Measurements from ENCODE around the gene INHBC.
"Not testable (repeated sequence)": the region's sequence is repeated elsewhere in the genome, so short reads cannot be mapped to it uniquely, and the experiment has no call there.

The INHBC gene

GRCh38 chr12:57410534-57410933 lies 24.1 kb upstream of the INHBC start:
- Mint-ChIP-seq H3K27ac (peak overlapping the region; percentile 81), H3K36me3 (ENCODE audit: low read depth) (peaks cover 18% of the 10 kb centered on the region), H3K4me3 (no peak overlapping the region), H3K27me3 (ENCODE audit: low read depth, poor library complexity) (no peaks in the 10 kb centered on the region), H3K9me3 (no peaks in the 10 kb centered on the region), H3K4me1 (peaks cover 12% of the 10 kb centered on the region)
- TF ChIP-seq CTCF (IDR thresholded peaks at IDR 0.05) = no peak
- DNase-seq = no peak

GRCh38 chr12:57414160-57414559 lies 20.4 kb upstream of the INHBC start:
- not testable (repeated sequence) for H3K9me3 Mint-ChIP-seq; H3K27ac Mint-ChIP-seq; H3K27me3 Mint-ChIP-seq (ENCODE audit: low read depth, poor library complexity); DNase-seq; H3K4me3 Mint-ChIP-seq
- peaks cover 17% of the 10 kb centered on the region for H3K4me1 Mint-ChIP-seq
- peaks cover 16% of the 10 kb centered on the region for H3K36me3 Mint-ChIP-seq (ENCODE audit: low read depth)

- H3K27me3 Mint-ChIP-seq (ENCODE audit: low read depth, poor library complexity) = no peaks in the 10 kb centered on the region
- no peak overlapping the region for H3K27ac Mint-ChIP-seq
- H3K9me3 Mint-ChIP-seq = no peaks in the 10 kb centered on the region
- H3K4me1 Mint-ChIP-seq = peaks cover 14% of the 10 kb centered on the region
- TF ChIP-seq CTCF (IDR thresholded peaks at IDR 0.05) = no peak
- peaks cover 23% of the 10 kb centered on the region for H3K36me3 Mint-ChIP-seq (ENCODE audit: low read depth)
- no peak for DNase-seq
- H3K4me3 Mint-ChIP-seq = no peak overlapping the region
Observed at GRCh38 chr12:57415088-57415487, 19.5 kb upstream of the INHBC start.

GRCh38 chr12:57416039-57416996 lies 18.3 kb upstream of the INHBC start:
- Mint-ChIP-seq H3K27me3 (ENCODE audit: low read depth, poor library complexity) (no peaks in the 10 kb centered on the region), H3K36me3 (ENCODE audit: low read depth) (peaks cover 30% of the 10 kb centered on the region), H3K27ac (no peak overlapping the region), H3K4me3 (no peak overlapping the region), H3K4me1 (peaks cover 15% of the 10 kb centered on the region), H3K9me3 (no peaks in the 10 kb centered on the region)
- DNase-seq = no peak
- no peak for TF ChIP-seq CTCF (IDR thresholded peaks at IDR 0.05)

GRCh38 chr12:57418255-57418654 lies 16.3 kb upstream of the INHBC start:
- H3K27ac Mint-ChIP-seq = no peak overlapping the region
- peaks cover 15% of the 10 kb centered on the region for H3K4me1 Mint-ChIP-seq
- H3K4me3 Mint-ChIP-seq = no peak overlapping the region
- no peaks in the 10 kb centered on the region for H3K9me3 Mint-ChIP-seq
- no peak for DNase-seq
- no peak for TF ChIP-seq CTCF (IDR thresholded peaks at IDR 0.05)
- peaks cover 38% of the 10 kb centered on the region for H3K36me3 Mint-ChIP-seq (ENCODE audit: low read depth)
- no peaks in the 10 kb centered on the region for H3K27me3 Mint-ChIP-seq (ENCODE audit: low read depth, poor library complexity)

GRCh38 chr12:57419495-57419894 lies 15.1 kb upstream of the INHBC start:
- Mint-ChIP-seq H3K27me3 (ENCODE audit: low read depth, poor library complexity) (peaks cover 3% of the 10 kb centered on the region), H3K4me3 (no peak overlapping the region), H3K27ac (no peak overlapping the region), H3K4me1 (peaks cover 15% of the 10 kb centered on the region), H3K9me3 (no peaks in the 10 kb centered on the region), H3K36me3 (ENCODE audit: low read depth) (peaks cover 42% of the 10 kb centered on the region)
- TF ChIP-seq CTCF (IDR thresholded peaks at IDR 0.05) = no peak
- DNase-seq = no peak

Measured in nephron progenitor cell (in vitro differentiated cells).